Measurements from ENCODE around the gene FOXE3.
"Not testable (repeated sequence)": the region's sequence is repeated elsewhere in the genome, so short reads cannot be mapped to it uniquely, and the experiment has no call there.

DNA sequence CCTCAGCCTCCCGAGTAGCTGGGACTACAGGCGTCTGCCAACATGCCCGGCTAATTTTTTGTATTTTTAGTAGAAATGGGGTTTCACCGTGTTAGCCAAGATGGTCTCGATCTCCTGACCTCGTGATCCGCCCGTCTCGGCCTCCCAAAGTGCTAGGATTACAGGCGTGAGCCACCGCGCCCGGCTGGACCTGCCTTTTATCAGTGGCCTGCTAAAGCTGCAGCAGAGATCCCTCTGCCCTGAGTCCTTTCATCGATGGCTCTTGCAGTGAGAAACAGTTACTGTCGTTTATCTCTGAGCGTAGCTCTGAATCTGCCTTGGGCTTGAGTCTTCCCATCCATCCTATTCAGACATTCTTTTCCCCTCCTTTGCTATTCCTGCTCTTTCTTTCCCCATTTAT lies 41.5 kb downstream of the FOXE3 start:
- TF ChIP-seq EZH2 (IDR thresholded peaks at IDR 0.05; ENCODE audit: low read depth); CTCF (conservative IDR thresholded peaks at IDR 0.05): not testable (repeated sequence)

Measured in PC-9 (cell line).